GM12875 (cell line): ENCODE measurements around the gene SKAP1.
"Not testable (repeated sequence)": the region's sequence is repeated elsewhere in the genome, so short reads cannot be mapped to it uniquely, and the experiment has no call there.

Experiments
- H3K4me3 ChIP-seq: one replicate; pipeline ENCODE4 v1.5.1; 2011; ENCODE audit warnings: low read depth, low read length, control low read depth
- TF ChIP-seq, protein P1 (sequence below): IDR thresholded peaks from 2 replicates; pipeline ENCODE4 v1.5.1; 2011; ENCODE audit warnings: low read depth, mild to moderate bottlenecking, control low read depth, inconsistent platforms, low read length, moderate library complexity, borderline replicate concordance; ENCODE audit not compliant: insufficient read depth

SKAP1 gene

DNA sequence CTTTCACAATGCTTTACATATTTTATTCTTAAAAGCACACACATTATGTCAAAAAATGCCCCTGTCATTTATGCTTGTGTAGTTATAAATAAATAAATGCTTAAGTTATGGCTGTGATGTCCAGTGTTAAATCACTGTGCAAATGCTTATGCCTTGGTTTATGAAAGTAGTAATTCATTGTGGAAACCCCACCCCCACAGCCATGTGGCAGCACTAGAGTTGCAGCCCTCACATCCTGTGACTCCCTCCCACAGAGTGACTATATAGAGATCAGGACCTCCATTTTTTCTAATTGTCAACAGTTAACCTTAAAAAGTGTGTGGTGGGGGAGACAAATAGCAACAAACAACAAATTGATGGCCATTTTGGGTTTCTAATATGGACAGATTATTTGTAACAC, 2.4 kb downstream of the SKAP1 start:
- TF ChIP-seq, protein P1, sequence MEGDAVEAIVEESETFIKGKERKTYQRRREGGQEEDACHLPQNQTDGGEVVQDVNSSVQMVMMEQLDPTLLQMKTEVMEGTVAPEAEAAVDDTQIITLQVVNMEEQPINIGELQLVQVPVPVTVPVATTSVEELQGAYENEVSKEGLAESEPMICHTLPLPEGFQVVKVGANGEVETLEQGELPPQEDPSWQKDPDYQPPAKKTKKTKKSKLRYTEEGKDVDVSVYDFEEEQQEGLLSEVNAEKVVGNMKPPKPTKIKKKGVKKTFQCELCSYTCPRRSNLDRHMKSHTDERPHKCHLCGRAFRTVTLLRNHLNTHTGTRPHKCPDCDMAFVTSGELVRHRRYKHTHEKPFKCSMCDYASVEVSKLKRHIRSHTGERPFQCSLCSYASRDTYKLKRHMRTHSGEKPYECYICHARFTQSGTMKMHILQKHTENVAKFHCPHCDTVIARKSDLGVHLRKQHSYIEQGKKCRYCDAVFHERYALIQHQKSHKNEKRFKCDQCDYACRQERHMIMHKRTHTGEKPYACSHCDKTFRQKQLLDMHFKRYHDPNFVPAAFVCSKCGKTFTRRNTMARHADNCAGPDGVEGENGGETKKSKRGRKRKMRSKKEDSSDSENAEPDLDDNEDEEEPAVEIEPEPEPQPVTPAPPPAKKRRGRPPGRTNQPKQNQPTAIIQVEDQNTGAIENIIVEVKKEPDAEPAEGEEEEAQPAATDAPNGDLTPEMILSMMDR = no peak
- H3K4me3 ChIP-seq = no peak overlapping the region

DNA sequence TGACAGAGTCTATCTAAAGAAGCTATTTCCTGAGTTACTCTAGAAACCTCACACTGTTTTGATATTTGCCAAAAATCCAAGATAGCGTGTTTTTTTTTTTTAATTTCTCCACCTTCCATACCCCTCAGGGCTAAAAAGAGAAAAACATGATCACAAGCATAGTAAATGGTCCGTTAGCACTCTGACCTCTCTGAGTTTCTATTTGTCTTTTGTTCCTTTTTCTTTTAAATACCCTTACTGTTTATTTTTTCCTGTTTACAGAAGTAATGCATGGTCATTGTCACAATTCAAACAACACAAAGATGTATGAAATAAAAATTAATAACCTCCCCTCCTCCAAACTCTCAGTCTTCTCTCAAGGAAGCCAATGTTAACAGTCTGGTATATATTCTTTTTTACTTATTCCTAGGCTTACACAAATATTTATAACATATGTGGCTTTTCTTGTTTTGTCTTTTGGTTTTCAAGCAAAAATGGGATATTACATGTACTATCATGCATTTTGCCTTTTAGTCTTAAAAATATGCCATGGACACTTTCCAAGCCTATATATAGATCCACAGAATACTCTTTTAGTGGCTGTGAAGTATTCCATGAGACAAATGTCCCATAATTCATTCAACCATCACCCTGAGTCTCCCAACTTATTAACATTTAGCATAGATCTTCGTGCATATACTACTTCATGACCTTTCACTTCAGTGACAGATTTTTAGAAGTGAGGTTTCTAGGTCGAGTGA, 3.1 kb downstream of the SKAP1 start:
- TF ChIP-seq, protein P1 = no peak
- H3K4me3 ChIP-seq = no peak overlapping the region

DNA sequence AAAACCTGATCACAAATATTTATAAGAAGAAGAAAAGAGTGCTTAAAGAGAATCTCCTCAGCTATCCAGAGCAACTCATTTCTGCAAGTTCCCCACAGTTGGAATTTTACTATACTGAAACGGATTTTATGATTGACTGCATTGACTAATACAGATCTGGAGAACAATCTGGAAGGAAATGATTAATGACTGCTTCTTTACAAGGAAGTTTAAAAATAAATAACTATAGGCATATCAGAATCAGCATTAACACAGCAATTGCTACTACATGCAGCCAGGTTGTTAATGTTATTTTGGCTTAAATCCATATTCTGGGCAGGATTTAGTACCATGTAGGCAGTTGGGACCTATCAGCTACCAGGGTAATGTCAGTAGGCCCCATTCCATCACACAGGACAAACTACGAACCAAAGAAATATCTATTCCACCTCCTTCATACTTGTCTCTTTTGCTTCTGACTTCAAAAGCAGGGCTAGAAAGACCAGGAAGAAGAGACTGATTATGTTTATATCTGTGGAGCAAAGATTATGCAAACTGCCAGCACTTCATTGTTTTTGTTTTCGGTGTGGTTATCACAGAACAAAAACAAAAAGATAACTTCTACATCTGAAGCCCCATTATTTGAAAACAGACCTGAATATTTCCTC, 3.9 kb downstream of the SKAP1 start:
- TF ChIP-seq, protein P1 = no peak
- H3K4me3 ChIP-seq = no peak overlapping the region

DNA sequence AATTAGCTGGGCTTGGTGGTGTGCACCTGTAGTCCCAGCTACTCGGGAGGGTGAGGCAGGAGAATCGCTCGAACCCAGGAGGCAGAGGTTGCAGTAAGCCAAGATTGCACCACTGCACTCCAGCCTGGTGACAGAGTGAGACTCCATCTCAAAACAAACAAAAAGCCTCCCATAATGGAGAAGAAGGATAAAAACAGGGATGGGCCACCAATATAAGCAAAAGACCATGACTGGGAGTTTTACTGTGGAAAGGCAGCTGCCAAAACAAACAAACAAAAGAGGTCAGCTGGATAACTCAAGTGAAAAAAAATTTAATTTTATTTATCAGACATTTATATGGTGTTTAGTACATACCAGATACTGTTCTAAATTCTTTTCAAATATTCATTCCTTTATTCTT, 8.0 kb downstream of the SKAP1 start:
- not testable (repeated sequence) for H3K4me3 ChIP-seq

DNA sequence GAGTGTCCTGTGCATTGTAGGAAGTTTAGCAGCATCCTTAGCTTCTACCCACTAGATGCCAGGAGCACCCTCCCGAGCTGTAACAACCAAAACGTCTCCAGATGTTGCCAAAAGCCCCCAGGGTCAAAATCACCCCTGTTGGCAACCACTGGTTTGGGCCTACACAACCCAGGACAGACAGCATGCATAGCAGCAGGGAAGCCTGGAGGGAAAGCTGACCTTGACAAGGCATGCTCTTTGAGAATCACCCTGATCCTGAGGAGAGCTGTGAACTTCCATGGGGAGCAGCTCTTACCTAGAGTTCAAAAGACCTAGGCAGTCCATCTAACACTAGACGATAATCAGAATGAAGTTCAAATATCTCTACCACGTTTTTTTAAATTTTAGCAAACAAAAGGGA, 9.2 kb downstream of the SKAP1 start:
- TF ChIP-seq, protein P1 = no peak
- H3K4me3 ChIP-seq = no peak overlapping the region

DNA sequence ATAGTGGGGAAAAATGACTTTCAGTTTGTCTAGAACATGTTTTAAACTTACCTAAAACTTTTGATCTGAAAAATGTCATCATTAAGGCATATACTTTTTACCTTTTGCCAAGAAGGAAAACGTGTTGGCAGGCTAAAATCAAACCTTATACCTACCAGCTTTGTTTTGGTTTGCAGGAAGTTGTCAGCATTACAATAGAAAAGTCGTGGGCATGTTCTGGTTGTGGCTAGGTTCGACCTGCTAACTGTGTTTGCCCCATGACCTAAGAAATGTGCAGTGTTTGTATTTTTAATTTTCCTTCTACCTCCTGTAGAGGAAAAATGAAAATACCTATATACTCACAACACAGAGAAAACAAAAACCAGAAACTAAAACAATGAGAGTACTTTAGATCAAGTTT, 13.0 kb downstream of the SKAP1 start:
- H3K4me3 ChIP-seq = no peak overlapping the region
- TF ChIP-seq, protein P1 = no peak

DNA sequence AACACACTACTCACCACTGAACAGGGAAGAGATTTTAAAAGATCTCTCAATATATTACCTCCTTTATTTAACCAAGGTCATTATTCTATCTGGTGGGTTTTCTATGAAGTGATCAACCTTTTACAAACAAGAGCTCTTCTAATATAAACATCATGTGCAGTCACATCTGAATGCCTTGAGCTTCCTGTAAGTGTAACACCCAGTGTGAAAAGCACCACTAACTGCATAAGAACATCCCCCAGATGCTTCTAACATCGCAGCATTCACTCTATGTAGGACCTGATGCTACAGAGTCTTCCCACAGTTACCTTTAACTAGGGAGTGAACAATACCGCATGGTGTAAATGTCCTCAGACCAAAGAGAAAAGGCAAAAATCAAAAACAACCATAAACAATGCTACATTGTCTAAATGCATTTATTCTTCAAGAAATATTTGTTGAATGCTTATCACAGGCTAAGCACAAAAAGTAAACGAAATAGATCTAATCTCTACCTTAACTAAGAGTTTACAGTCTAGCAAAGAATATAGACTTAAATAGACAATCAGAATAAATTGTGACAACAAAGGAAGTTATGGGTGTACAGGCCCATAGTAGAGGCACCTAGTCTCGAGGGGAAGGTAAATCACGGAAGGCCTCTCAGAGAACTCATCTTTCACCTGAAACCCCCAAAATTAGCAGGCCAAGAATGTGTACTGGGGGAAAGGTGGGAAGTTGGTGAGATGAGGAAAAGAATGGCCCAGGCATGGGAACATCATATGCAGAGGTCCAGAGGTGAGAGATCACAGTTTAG, 16.2 kb downstream of the SKAP1 start:
- TF ChIP-seq, protein P1 = no peak
- no peak overlapping the region for H3K4me3 ChIP-seq
